Measurements from ENCODE around the gene ITGA2B.
"Not testable (repeated sequence)": the region's sequence is repeated elsewhere in the genome, so short reads cannot be mapped to it uniquely, and the experiment has no call there.

ITGA2B gene

DNA sequence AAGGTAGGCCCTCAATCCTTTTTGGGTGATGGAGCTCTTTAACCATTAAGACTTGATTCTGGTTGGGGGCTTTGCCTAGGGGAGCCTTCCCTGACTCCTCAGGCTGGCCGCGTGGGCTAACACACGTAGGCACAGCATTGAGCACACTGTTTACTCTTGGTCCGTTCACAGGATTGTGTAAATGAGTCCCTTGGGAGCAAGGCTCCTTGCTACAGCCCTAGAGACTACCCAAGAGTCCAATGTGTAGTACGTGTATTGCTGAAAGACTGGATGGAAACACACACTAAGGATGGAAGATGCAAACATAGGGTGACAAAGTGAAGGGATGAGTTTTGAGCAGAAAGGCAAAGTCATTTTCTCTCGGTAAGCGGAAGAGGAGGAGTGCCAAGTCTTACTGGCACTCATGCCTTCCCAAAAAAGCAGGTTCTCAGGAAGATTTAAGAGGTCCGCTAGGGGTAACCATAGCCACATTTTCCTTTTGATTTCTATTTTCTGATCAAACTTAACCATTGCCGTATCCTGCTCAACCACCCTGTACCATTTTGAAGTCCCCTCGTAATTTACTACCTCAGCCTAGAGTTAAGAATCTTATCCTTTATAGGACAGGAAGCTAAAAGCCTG, 911 bp upstream of the ITGA2B start:
- DNase-seq = no peak

DNA sequence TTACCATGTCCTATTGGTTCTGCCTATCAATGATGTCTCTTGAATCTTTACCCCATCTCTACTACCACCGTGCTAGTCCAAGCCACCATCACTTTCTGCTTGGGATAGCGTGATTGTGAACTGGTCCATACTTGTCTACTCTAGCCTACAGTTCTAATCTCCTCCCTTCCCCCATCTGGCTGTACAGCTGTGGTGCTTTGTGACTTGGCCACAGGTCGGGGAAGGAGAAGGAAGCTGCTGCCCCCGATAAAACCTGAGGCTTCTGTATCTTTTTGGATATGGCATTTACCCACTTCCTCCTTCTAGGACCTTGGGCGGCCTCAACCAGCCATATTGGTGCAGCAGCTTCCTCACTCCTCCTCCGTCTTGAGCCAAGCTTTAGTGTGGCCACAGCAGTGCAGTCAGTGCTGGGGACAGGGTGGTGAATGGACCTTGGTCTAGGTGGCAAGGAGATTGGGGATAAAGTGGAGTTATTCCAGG, 314 bp upstream of the ITGA2B start:
- peak; percentile 40 for DNase-seq

DNA sequence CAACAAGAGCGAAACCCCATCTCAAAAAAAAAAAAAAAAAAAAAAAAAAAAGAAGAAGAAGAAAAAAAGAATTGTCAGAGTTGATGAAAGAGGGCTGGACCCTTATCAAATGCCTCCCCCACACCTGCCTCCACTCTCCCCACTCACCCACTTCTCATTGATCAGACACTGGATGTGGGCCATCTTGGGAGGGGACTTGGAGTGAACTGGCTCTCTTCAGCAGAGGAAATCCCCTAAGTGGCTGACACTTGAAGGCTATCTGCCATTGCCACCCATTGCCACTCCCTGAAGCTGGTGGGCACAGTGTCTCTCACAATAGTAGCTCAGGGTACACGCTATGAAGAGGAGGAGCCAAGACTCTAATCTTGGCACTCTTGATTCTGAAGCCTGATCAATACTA, 1.6 kb downstream of the ITGA2B start:
- no peak for DNase-seq

DNA sequence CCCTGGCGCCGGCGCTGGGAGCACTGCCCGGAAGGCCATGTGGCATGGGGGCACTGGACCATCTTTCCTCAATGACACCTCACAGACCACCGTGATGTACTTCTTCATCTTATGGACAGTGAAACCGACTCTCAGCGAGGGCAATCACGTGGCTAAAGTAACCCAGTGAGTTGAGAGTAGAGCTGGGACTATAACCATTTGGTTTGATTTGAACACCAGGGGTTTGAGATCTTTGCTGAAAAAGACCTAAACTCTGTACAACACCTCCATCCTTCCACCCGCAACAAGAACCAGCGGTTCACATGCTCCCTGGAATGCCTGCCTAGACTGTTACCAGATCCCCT, 3.3 kb downstream of the ITGA2B start:
- DNase-seq = no peak

DNA sequence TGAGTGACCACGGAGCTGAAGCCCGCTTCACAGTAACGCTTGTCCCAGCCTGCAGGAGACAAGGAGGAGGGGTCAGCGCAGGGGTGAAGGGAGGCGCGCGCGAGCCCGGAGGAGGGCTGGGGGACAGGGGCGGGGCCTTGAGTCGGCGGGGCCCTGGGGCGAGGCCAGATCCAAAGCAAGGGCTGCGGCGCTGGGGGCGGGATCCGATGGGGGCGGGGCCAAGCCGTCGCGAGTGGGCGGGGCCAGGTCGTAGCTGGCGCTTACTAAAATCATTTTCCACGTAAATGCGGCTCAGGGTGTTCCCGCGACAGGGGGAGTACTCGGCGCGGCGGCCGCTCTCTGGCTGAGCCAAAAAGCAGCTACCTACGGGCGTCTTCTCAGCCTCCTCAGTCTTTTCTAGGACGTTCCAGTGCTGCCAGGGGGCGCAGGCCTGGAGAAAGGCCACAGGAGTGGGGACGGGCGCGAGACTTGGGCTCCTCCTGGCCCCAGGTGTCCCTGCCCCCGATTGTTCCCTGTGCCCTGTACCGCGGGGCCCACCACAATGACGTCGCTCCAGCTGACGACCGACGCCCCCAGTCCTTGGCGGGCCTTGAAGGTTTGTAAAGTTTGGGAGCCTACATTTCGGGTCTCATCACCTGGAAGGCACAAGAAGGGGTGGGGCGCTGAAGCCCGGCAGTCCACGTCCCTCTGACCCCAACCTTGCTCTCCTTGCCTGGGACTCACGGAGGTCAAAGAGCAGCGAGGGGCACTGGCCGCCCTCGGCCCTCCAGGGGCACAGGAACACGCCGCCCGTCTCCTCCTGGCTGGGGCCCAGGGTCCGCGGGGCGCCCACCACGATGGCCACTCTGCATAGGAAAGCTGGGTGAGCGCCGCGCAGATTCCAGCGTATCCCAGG, 3.9 kb downstream of the ITGA2B start:
- DNase-seq = peak; percentile 69

DNA sequence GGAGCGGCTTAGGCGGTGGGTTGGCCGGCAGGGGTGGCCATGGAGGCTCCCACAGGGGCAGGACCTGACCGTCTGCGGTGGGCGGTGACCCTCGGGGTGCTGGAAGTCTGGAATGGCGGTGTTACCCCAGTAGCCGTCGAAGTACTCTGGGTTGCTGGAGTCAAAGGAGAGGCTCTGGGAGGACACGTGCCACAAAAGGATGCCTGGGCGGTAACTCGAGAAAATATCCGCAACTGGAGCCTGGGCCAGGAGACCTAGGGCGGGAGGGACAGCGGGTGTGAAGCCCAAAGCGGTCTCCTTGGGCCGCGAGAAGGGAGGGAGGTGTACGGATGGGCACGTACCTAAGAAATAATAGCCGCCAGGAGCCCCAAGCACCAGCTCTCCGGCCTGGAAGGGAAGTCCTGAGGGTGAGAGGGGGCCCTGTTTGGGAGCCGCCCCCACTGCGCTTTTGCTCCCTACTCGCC, 4.6 kb downstream of the ITGA2B start:
- DNase-seq = no peak

DNA sequence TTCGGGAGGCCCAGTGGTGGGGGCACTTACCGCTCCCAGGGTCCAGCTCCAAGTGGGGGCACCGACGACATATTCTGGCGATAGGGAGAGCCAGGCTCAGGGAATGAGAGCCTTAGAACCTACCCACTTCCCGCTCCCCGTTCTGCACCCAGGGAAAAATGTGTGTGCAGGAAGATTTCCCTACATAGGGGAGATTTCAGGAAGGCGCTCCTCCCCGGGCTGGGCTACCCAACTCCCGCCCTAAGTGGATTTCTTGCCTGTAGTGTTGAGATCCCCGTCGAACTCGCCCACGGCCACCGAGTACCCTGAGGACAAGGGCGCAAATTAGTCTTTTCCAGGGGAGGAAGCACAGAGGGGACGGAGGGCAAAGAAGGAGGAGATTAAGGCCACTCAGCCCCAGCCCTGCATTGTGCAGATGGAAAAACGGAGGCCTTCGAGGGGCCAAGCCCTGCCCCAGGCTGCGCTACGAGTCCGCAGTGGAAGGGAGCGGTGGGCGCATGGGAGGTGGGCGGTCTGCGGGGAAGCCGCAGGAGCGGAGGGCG, 5.1 kb downstream of the ITGA2B start:
- DNase-seq = no peak

DNA sequence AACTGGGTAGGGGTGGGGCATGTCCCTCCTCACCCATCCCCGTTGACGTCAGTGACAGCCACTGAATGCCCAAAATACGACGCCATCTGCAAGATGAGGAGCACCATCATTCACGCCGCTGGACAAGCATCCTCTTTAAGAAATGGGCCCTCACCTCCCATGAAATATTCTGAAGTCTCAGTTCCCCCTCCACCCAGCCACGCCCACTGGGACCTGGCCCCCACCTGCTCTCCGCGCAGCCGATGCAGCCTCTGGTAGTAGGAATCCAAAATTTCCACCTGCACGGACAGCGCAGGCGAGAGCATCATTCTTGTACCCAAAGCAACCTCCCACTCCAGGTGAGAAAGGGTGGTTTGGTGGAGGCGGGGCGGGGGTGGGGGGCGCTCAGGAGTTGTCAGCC, 5.6 kb downstream of the ITGA2B start:
- no peak for DNase-seq

DNA sequence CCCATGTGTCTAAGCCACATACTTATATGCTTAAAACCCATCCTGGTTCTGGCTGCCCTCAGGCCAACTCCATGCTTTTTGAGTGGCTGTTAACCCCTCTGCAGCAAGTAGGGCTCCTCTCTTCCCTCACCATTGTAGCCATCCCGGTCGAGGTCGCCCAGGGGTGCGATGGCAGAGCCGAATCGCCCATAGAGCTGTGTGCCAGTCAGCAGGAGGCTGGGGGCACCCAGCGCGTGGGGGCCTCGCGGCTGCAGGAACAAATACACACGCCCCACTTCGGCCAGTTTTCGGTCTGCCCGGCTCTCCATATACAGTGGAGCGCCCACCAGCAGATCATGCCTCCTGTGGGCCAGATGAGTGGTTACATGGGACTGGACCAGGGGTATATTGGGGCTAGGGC, 6.1 kb downstream of the ITGA2B start:
- no peak for DNase-seq

DNA sequence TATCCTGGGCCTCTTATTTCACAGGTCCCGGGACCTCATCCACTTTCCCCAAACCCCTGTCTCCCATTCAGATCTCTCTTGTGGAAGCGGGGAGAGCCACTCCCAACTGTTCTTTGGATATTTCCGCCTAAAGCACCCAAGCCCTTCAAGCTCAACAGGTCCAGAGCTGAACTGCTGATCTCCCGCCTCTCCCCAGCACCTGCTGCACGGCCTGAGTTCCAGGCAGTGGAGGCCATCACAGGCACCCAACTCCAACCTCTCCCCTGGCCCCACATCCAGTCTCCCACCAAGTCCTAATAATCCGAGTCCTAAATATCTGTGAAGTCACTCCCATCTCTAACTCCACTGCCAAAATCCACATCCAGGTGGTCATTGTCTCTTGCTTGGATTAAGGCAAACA, 6.5 kb downstream of the ITGA2B start:
- no peak for DNase-seq

DNA sequence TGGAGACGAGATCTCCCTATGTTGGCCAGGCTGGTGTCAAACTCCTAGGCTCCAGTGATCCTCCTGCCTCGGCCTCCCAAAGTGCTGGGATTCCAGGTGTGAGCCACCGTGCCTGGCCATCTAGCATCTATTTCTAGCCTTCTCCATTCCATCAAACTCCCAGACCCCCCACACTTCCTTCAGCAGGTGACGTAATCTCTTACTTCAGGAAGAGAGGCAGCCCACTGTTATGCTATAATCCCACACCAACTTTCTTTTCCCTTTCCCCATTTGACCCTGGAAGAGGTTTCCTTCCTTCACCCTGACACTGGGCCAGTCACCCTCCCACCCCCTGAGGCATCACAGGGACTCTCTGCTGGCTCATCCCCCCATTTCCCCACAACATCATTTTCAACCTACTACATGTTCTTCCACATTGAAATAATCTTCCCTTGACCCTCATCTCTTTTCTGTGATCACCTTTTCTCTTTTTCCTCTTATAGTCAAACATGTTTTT, 7.6 kb downstream of the ITGA2B start:
- peak; percentile 33 for DNase-seq

DNA sequence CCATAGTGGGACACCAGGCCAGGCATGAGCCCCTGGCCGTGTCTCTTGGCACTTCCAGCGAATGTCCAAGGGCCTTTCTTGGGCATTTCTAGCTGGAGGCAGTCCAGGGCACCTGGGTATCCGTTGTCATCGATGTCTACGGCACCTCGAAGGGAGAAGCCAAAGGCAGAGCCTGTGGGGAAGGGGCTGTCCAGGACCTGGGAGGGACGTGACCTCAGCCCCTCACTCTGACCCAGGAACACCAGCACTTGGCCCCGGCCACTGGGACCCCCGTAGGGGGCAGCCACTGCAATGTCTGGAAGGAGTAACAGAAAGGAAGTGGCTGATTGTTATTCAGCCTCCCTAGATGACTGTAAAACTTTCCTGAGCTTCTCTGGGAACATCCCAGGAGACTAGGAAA, 8.7 kb downstream of the ITGA2B start:
- DNase-seq = no peak

DNA sequence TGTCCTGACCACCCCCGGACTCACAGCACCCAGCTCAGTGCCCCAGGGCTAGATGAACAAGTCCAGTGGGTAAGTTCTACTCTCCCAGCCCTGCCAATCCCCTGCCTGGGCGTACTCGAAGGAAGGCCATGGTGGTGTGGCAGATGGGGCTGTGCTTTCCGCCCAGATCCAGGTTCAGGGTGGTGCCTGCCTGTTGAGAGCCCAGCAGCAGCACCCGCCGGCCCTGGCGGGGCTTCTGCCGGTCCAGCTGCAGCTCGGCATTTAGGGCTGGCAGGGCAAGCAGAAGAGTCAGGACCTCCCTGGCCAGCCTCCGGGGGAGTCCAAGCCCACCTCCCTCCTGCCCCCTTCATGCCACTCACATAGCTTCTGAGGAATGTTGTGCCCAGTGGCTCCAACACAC, 9.6 kb downstream of the ITGA2B start:
- no peak for DNase-seq

DNA sequence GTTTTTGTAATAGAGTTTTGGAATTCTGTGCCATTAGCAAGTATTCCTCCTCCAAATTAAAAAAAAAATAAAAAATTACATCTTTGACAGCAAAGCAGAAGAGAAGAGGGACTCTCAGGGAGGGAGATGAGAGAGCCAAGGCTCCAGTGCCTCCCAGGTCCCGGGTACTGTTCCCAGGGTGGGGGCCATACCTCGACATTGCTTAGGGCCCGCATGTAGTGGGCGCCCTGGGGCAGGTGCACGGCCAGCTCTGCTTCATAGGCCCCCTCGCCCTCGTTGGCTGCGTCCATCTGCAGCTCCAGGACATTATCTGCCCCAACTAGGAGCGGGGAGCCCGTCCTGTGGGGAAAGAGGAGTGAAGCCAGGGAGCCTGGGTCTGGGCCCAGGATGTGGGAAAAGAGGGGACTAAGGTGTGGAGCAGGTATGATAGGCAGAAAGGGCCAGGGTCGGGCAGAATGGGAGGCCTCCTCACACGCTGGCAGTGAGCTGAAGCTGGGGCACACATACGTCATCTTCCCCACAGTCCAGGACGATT, 11.2 kb downstream of the ITGA2B start:
- DNase-seq = no peak

DNA sequence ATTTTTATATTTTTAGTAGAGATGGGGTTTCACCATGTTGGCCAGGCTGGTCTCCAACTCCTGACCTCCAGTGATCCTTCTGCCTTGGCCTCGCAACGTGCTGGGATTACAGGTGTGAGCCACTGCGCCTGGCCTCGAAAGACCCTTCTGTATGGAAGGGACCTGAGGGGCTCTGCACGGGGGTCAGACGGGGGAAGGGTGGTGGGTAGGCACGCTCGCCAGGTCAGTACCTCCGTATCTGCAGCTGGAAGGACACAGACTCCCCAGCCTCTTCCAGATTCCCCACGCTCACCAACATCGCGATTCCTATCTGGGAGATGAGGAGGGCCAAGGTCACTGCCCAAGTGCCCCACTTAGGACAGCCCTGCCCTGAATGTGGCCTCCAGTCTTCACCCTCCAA, 12.7 kb downstream of the ITGA2B start:
- no peak for DNase-seq

DNA sequence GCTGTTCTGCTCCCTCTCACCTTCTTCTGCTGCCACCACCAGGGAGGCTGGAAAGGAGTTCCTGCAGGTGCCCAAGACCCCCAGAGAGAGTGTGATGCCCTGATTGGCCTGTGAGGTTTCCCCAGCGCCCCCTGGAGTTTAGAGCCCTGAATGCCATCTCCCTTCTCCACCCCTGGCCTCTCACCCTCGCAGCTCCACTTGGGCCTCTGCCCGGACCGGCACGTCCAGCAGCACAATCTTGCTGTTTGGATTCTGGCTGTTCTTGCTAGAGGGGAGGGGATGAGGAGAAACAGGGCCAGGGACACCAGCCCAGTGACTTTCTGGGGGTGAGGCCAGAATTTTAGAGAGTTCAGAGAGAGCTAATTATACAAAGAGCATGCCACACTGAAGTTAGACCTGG, 13.3 kb downstream of the ITGA2B start:
- no peak for DNase-seq

DNA sequence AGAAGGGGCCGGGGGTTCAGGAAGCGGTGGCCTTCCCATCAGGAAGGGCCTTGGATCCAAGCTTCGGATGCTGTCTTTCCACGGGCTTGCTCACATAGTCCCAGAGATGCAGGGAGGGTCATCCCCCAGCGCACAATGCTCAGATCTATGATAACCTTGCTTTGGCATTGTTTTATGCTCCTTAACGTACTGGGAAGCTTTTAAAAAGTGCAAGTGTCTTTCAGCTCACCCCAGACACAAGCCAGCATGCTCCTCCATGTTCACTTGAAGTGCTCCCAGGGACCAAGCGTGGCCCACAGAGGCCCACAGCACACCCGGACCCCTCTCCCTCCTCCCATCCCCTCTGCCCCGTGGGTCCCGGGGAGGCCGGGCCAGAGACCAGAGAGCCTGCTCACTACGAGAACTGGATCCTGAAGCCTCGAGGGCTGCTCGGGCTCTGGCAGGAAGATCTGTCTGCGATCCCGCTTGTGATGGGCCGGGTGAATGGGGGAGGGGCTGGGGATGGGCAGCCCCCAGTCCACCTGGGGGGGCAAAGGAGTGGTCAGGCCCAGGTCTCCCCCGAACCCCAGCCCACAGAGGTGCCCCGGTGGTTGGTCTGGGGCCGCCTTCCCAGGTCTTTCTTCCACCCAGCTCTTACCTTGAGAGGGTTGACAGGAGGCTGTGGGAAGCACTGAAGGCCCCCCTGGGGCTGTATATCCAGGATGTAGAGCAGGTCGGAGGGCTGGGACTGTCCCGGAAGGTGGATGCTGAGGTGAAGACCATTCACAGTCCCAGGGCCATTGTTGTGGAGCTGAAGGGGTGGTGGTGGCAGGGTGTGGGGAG, 14.0 kb downstream of the ITGA2B start:
- no peak for DNase-seq

DNA sequence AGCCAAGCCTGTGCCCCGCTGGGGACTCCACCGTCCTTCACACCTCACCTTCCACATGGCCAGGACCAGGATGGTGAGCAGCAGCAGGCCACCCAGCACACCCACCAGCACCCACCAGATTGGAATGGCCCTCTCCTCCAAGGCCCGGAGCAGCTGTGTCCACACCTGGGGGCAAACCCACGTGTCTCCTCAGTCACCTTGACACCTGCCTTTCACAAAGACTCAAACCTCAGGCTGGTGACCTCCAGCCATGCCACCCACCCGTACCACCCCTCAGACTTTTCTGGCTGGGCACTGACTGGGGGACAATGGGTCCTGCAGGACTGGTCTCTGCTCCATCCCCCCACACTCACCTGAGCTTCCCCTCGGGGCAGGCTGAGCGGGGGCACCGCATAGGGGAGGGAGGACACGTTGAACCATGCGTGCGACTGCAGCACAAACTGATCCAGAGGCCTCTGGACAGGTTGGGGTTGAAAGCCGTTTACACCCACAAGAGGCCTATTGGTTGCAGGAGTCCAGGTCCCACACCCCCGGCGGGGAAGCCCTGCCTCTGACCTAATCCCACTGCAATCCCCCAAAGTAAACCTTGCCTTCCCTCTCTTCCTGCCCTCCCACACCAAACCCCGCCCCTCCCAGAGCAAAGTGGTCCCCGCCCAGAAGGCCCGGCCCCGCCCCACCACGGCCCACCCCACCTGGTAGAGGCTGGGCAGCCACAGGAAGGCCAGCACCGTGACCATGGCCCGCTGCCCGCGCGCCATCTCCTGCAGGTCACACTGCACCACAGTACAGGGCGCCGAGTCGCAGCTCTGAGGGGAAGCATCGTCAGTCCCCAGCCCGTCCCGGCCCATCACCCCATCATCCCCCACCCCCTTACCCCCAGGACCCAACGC, 14.9 kb downstream of the ITGA2B start:
- DNase-seq = no peak

DNA sequence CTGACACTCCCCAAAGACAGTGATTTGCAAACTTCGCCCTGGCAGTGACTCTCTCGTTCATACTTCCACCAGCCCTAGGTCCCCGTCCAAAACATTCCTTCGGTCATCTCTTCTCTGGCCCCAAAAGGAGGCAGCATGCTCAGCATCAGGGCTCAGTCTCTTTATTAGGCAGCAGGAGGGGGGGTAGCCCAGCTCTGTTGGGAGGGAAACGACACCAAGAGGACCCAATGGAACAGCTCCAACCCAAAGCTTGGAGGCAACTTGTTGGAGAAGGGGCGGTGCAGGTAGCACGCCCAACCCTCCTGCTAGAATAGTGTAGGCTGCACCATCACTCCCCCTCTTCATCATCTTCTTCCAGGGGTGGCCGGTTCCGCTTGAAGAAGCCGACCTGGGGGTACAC, 17.4 kb downstream of the ITGA2B start:
- no peak for DNase-seq

DNA sequence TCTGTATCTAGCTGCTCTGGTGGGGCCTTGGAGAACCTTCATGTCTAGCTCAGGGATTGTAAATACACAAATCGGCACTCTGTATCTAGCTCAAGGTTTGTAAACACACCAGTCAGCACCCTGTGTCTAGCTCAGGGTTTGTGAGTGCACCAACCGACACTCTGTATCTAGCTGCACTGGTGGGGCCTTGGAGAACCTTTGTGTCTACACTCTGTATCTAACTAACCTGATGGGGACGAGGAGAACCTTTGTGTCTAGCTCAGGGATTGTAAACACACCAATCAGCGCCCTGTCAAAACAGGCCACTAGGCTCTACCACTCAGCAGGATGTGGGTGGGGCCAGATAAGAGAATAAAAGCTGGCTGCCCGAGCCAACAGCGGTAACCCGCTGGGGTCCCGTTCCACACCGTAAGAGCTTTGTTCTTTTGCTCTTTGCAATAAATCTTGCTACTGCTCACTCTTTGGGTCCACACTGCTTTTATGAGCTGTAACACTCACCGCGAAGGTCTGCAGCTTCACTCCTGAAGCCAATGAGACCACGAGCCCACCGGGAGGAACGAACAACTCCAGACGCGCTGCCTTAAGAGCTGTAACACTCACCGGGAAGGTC, 19.9 kb downstream of the ITGA2B start:
- DNase-seq = not testable (repeated sequence)

All from inflammatory macrophage treated with lipopolysaccharide for 4 hours (primary cell).